Activated naive CD8-positive, alpha-beta T cell treated with anti-CD3 and anti-CD28 coated beads for 36 hours (primary cell): ENCODE measurements around the gene MOCOS. TPM values are rescaled to one million over a fixed set of nuclear protein-coding genes. Genes with fewer than 3 reads are reported as not detected.
"Not testable (repeated sequence)": the region's sequence is repeated elsewhere in the genome, so short reads cannot be mapped to it uniquely, and the experiment has no call there.

ENCODE experiments used
- DNase-seq: peaks from one replicate; pipeline ENCODE4 v3.0.0; 2021
- H3K27ac Mint-ChIP-seq: one replicate; pipeline ENCODE4 v1.8.0; 2022; ENCODE audit warnings: mild to moderate bottlenecking, moderate library complexity, mixed read lengths
- H3K27me3 Mint-ChIP-seq: one replicate; pipeline ENCODE4 v1.8.0; 2022; ENCODE audit warnings: mild to moderate bottlenecking, mixed read lengths
- H3K36me3 Mint-ChIP-seq: one replicate; pipeline ENCODE4 v1.8.0; 2021; ENCODE audit warnings: mild to moderate bottlenecking, mixed read lengths
- H3K4me1 Mint-ChIP-seq: one replicate; pipeline ENCODE4 v1.8.0; 2021; ENCODE audit warnings: mixed read lengths
- H3K4me3 Mint-ChIP-seq: one replicate; pipeline ENCODE4 v1.8.0; 2022; ENCODE audit warnings: mild to moderate bottlenecking, moderate library complexity, mixed read lengths
- H3K9me3 Mint-ChIP-seq: one replicate; pipeline ENCODE4 v1.8.0; 2022; ENCODE audit warnings: mixed read lengths
- total RNA-seq, 2 experiments: library from RNA; stranded (reverse); gene quantifications; one replicate each; pipeline ENCODE4 v1.2.3, GENCODE V29; 2021

MOCOS gene
- total RNA-seq, 2 experiments from 2014 or later, result 0.14 to 0.16 TPM

GRCh38 chr18:36167692-36168218, 19.5 kb upstream of the MOCOS start:
- no peak for DNase-seq
- Mint-ChIP-seq H3K4me3 (no peak overlapping the region), H3K4me1 (peaks cover 2% of the 10 kb centered on the region), H3K27ac (no peak overlapping the region), H3K27me3 (no peaks in the 10 kb centered on the region), H3K36me3 (peaks cover 27% of the 10 kb centered on the region), H3K9me3 (no peaks in the 10 kb centered on the region)

GRCh38 chr18:36168296-36168695, 19.0 kb upstream of the MOCOS start:
- H3K27ac Mint-ChIP-seq, result peak overlapping the region; percentile 17
- not testable (repeated sequence) for H3K4me3 Mint-ChIP-seq, DNase-seq, H3K27me3 Mint-ChIP-seq, H3K4me1 Mint-ChIP-seq, H3K9me3 Mint-ChIP-seq
- H3K36me3 Mint-ChIP-seq, result peaks cover 29% of the 10 kb centered on the region

GRCh38 chr18:36169938-36170337, 17.4 kb upstream of the MOCOS start:
- Mint-ChIP-seq H3K27me3 (no peaks in the 10 kb centered on the region), H3K4me1 (peaks cover 2% of the 10 kb centered on the region), H3K4me3 (no peak overlapping the region), H3K9me3 (no peaks in the 10 kb centered on the region), H3K27ac (no peak overlapping the region), H3K36me3 (peaks cover 33% of the 10 kb centered on the region)
- DNase-seq, result no peak

- no peak for DNase-seq
- peak overlapping the region; percentile 27 for H3K27ac Mint-ChIP-seq
- H3K9me3 Mint-ChIP-seq, result no peaks in the 10 kb centered on the region
- peaks cover 13% of the 10 kb centered on the region for H3K4me1 Mint-ChIP-seq
- H3K27me3 Mint-ChIP-seq, result no peaks in the 10 kb centered on the region
- H3K36me3 Mint-ChIP-seq, result peaks cover 24% of the 10 kb centered on the region
- H3K4me3 Mint-ChIP-seq, result no peak overlapping the region
Observed at GRCh38 chr18:36175481-36175880, 11.8 kb upstream of the MOCOS start.

GRCh38 chr18:36176177-36176584, 11.1 kb upstream of the MOCOS start:
- Mint-ChIP-seq H3K27me3 (no peaks in the 10 kb centered on the region), H3K27ac (no peak overlapping the region), H3K4me3 (no peak overlapping the region), H3K9me3 (no peaks in the 10 kb centered on the region), H3K36me3 (peaks cover 20% of the 10 kb centered on the region), H3K4me1 (peaks cover 13% of the 10 kb centered on the region)
- DNase-seq, result no peak

- Mint-ChIP-seq H3K4me3 (no peak overlapping the region), H3K27me3 (no peaks in the 10 kb centered on the region), H3K27ac (no peak overlapping the region), H3K36me3 (peaks cover 17% of the 10 kb centered on the region), H3K4me1 (peaks cover 13% of the 10 kb centered on the region), H3K9me3 (no peaks in the 10 kb centered on the region)
- DNase-seq, result no peak
Observed at GRCh38 chr18:36176711-36177110, 10.6 kb upstream of the MOCOS start.

GRCh38 chr18:36177913-36178312, 9.4 kb upstream of the MOCOS start:
- no peaks in the 10 kb centered on the region for H3K9me3 Mint-ChIP-seq
- no peak for DNase-seq
- H3K4me1 Mint-ChIP-seq, result peaks cover 14% of the 10 kb centered on the region
- H3K27ac Mint-ChIP-seq, result no peak overlapping the region
- H3K36me3 Mint-ChIP-seq, result peaks cover 15% of the 10 kb centered on the region
- no peak overlapping the region for H3K4me3 Mint-ChIP-seq
- H3K27me3 Mint-ChIP-seq, result no peaks in the 10 kb centered on the region

- H3K4me3 Mint-ChIP-seq, result no peak overlapping the region
Observed at GRCh38 chr18:36179562-36180355, 7.5 kb upstream of the MOCOS start.

GRCh38 chr18:36181441-36181840, 5.9 kb upstream of the MOCOS start:
- Mint-ChIP-seq H3K27me3 (no peaks in the 10 kb centered on the region), H3K4me1 (peaks cover 14% of the 10 kb centered on the region), H3K27ac (no peak overlapping the region), H3K36me3 (peaks cover 3% of the 10 kb centered on the region), H3K4me3 (no peak overlapping the region), H3K9me3 (no peaks in the 10 kb centered on the region)
- DNase-seq, result no peak

More at GRCh38 chr18:36179562-36180355, 7.5 kb upstream of the MOCOS start:
- peak overlapping the region; percentile 27 for H3K27ac Mint-ChIP-seq
- peaks cover 14% of the 10 kb centered on the region for H3K4me1 Mint-ChIP-seq
- H3K9me3 Mint-ChIP-seq, result no peaks in the 10 kb centered on the region
- H3K27me3 Mint-ChIP-seq, result no peaks in the 10 kb centered on the region
- H3K36me3 Mint-ChIP-seq, result peaks cover 10% of the 10 kb centered on the region
- no peak for DNase-seq

- no peak for DNase-seq
- peaks cover 14% of the 10 kb centered on the region for H3K4me1 Mint-ChIP-seq
- no peak overlapping the region for H3K4me3 Mint-ChIP-seq
- no peak overlapping the region for H3K27ac Mint-ChIP-seq
- peaks cover 3% of the 10 kb centered on the region for H3K36me3 Mint-ChIP-seq
- H3K27me3 Mint-ChIP-seq, result no peaks in the 10 kb centered on the region
- no peaks in the 10 kb centered on the region for H3K9me3 Mint-ChIP-seq
Observed at GRCh38 chr18:36181898-36182506, 5.3 kb upstream of the MOCOS start.

GRCh38 chr18:36183033-36183432, 4.3 kb upstream of the MOCOS start:
- peaks cover 3% of the 10 kb centered on the region for H3K36me3 Mint-ChIP-seq
- H3K9me3 Mint-ChIP-seq, result no peaks in the 10 kb centered on the region
- no peak for DNase-seq
- peaks cover 3% of the 10 kb centered on the region for H3K27me3 Mint-ChIP-seq
- H3K4me3 Mint-ChIP-seq, result no peak overlapping the region
- H3K27ac Mint-ChIP-seq, result no peak overlapping the region
- peaks cover 14% of the 10 kb centered on the region for H3K4me1 Mint-ChIP-seq

- Mint-ChIP-seq H3K9me3 (no peaks in the 10 kb centered on the region), H3K27ac (no peak overlapping the region), H3K4me3 (no peak overlapping the region), H3K27me3 (peaks cover 13% of the 10 kb centered on the region), H3K36me3 (no peaks in the 10 kb centered on the region), H3K4me1 (peaks cover 11% of the 10 kb centered on the region)
- DNase-seq, result no peak
Observed at GRCh38 chr18:36183987-36184386, 3.3 kb upstream of the MOCOS start.

- Mint-ChIP-seq H3K9me3 (no peaks in the 10 kb centered on the region), H3K4me3 (no peak overlapping the region), H3K27me3 (peaks cover 18% of the 10 kb centered on the region)
Observed at GRCh38 chr18:36185157-36185556, 2.1 kb upstream of the MOCOS start.

GRCh38 chr18:36185901-36186460, 1.3 kb upstream of the MOCOS start:
- H3K27ac Mint-ChIP-seq, result no peak overlapping the region

More at GRCh38 chr18:36185157-36185556, 2.1 kb upstream of the MOCOS start:
- Mint-ChIP-seq H3K36me3 (no peaks in the 10 kb centered on the region), H3K27ac (no peak overlapping the region), H3K4me1 (peaks cover 3% of the 10 kb centered on the region)
- DNase-seq, result no peak

GRCh38 chr18:36186461-36187192, 670 bp upstream of the MOCOS start:
- H3K36me3 Mint-ChIP-seq, result no peaks in the 10 kb centered on the region
- peaks cover 24% of the 10 kb centered on the region for H3K27me3 Mint-ChIP-seq
- peaks cover 2% of the 10 kb centered on the region for H3K4me1 Mint-ChIP-seq
- peak; percentile 14 for DNase-seq
- no peaks in the 10 kb centered on the region for H3K9me3 Mint-ChIP-seq
- H3K4me3 Mint-ChIP-seq, result peak overlapping the region; percentile 71
- no peak overlapping the region for H3K27ac Mint-ChIP-seq

More at GRCh38 chr18:36185901-36186460, 1.3 kb upstream of the MOCOS start:
- H3K4me1 Mint-ChIP-seq, result peaks cover 2% of the 10 kb centered on the region
- no peaks in the 10 kb centered on the region for H3K36me3 Mint-ChIP-seq
- H3K27me3 Mint-ChIP-seq, result peaks cover 21% of the 10 kb centered on the region
- no peak for DNase-seq
- H3K4me3 Mint-ChIP-seq, result no peak overlapping the region
- no peaks in the 10 kb centered on the region for H3K9me3 Mint-ChIP-seq
